GM12873 (cell line): ENCODE data around the gene SPNS3.
A peak's percentile ranks its signal among the peaks of the same experiment; 100 is the strongest.

Experiments
- CTCF ChIP-seq: IDR thresholded peaks from 2 replicates; pipeline ENCODE4 v1.5.1; 2012; ENCODE audit warnings: low read depth, mild to moderate bottlenecking, moderate library complexity, low read length, control low read depth; ENCODE audit not compliant: insufficient read depth; ENCODE audit errors: missing control alignments

SPNS3 gene

GRCh38 chr17:4411201-4411600 lies 22.5 kb upstream of the SPNS3 start:
- no peak for TF ChIP-seq CTCF

DNA sequence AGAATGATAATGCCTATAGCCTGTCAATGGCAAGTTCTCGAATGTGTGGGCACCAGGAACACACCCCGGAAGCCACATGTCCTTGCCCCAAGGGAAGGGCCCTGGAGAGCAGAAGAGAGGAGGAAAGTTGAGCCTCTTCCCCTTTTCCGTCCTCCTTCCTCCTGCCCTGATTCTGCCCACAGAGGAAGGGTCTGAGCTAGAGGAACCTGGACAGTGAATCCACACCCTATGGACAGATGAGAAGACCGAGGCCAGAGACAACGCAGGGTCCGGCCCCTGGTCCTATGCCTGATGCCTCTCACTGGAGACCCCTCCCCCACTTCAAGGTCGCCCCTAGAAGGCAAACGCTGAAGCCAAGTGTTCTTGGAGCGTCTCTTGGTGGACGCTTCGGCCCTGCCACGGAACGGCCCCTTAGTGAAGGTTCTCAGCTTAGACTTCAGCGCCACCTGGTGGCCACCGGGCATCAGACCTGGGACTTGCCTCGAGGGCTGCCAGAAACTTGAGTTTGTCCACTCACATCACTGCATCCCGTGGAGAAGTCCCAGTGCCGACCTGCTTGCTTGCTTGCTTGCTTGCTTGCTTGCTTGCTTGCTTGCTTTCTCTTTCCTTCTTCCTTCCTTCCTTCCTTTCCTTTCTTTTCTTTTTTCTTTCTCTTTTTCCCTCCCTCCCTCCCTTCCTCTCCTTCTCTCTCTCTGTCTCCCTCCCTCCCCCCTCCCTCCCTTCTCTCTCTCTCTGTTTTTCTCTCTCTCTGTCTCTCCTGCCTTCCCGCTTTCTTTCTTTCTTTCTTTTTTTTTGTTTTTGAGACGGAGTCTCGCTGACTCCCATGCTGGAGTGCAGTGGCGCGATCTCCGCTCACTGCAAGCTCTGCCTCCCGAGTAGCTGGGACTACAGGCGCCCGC lies 20.6 kb upstream of the SPNS3 start:
- peak; percentile 95 for TF ChIP-seq CTCF

- no peak for TF ChIP-seq CTCF
These were observed 16.5 kb upstream of the SPNS3 start for GRCh38 chr17:4417129-4417667.

DNA sequence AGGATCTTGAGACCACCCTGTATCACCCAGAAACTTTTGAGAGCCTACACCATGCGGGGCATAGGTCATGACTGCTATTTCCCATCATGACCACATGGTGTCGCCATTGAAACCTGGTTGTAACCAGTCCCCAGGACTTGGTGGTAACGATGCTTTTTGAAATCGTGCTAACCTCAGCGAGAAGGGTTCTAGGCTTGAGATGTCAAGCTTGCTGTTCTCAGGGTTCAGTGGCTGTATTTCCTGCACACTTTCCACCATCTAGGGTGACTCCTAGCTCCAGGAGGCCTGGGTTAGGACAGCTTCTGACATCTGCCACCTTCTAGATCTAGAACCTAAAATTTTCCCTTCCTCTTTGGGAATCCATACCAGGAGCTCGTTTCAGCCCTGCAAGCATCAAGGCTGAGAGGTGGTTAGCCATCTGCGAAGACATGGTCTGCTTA lies 13.0 kb upstream of the SPNS3 start:
- TF ChIP-seq CTCF = peak; percentile 97

GRCh38 chr17:4422864-4423263 lies 10.9 kb upstream of the SPNS3 start:
- no peak for TF ChIP-seq CTCF

DNA sequence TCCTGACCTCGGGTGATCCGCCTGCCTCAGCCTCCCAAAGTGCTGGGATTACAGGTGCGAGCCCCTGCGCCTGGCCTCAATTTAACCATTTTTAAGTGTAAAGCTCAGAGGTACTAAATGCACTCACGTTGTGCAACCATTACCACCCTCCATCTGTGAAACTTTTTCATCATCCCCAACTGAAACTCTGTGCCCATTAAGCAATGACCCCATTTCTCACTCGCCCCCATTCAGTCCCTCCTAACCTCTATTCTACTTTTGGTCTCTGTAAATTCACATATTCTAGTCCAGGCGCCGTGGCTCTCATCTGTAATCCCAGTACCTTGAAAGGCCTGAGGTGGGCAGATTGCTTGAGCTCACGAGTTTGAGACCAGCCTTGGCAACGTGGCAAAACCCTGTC lies 8.3 kb upstream of the SPNS3 start:
- no peak for TF ChIP-seq CTCF

GRCh38 chr17:4426499-4427208 lies 7.1 kb upstream of the SPNS3 start:
- TF ChIP-seq CTCF = no peak
